ENCODE measurements around the gene OR10G3.
A peak's percentile ranks its signal among the peaks of the same experiment; 100 is the strongest.
"Not testable (repeated sequence)": the region's sequence is repeated elsewhere in the genome, so short reads cannot be mapped to it uniquely, and the experiment has no call there.

The OR10G3 gene

GRCh38 chr14:21579976-21580375 is at the start of gene OR10G3:
Gene OR10G3, minus strand, starts transcription at chr14:21580076. Its CDS starts 9,332 bp downstream, at chr14:21570744.
- DNase-seq, result no peak

- DNase-seq, result no peak
Measured at GRCh38 chr14:21626491-21627230, 46.8 kb upstream of the OR10G3 start.

GRCh38 chr14:21617614-21618013 is 37.7 kb upstream of the OR10G3 start:
- DNase-seq, result no peak

GRCh38 chr14:21614240-21614639 is 34.4 kb upstream of the OR10G3 start:
- DNase-seq, result no peak

GRCh38 chr14:21612324-21612723 is 32.4 kb upstream of the OR10G3 start:
- DNase-seq, result no peak

GRCh38 chr14:21602181-21602580 is 22.3 kb upstream of the OR10G3 start:
- DNase-seq, result not testable (repeated sequence)

GRCh38 chr14:21589317-21589716 is 9.4 kb upstream of the OR10G3 start:
- DNase-seq, result no peak

- no peak for DNase-seq
Measured at GRCh38 chr14:21575661-21576060, 4.2 kb downstream of the OR10G3 start.

GRCh38 chr14:21572604-21573003 is 7.3 kb downstream of the OR10G3 start:
- DNase-seq, result no peak

- no peak for DNase-seq
Measured at GRCh38 chr14:21558703-21559170, 21.1 kb downstream of the OR10G3 start.

- peak; percentile 79 for DNase-seq
Measured at GRCh38 chr14:21557084-21557901, 22.6 kb downstream of the OR10G3 start.

GRCh38 chr14:21556378-21557083 is 23.3 kb downstream of the OR10G3 start:
- no peak for DNase-seq

- DNase-seq, result no peak
Measured at GRCh38 chr14:21553266-21553665, 26.6 kb downstream of the OR10G3 start.

GRCh38 chr14:21544588-21544987 is 35.3 kb downstream of the OR10G3 start:
- DNase-seq, result not testable (repeated sequence)

- no peak for DNase-seq
Measured at GRCh38 chr14:21543963-21544362, 35.9 kb downstream of the OR10G3 start.

- DNase-seq, result no peak
Measured at GRCh38 chr14:21543521-21543960, 36.3 kb downstream of the OR10G3 start.

GRCh38 chr14:21541413-21542074 is 38.3 kb downstream of the OR10G3 start:
- DNase-seq, result no peak

- no peak for DNase-seq
Measured at GRCh38 chr14:21539189-21539940, 40.5 kb downstream of the OR10G3 start.

- no peak for DNase-seq
Measured at GRCh38 chr14:21537090-21537424, 42.8 kb downstream of the OR10G3 start.

- DNase-seq, result no peak
Measured at GRCh38 chr14:21536418-21537089, 43.3 kb downstream of the OR10G3 start.

Measured in stimulated activated CD4-positive, alpha-beta T cell treated with anti-CD3 and anti-CD28 coated beads, Interleukin-15, amount 100 ng/mL, for 24 hours (primary cell).